ENCODE data around the gene KYNU. TPM values are rescaled to one million over a fixed set of nuclear protein-coding genes. Genes with fewer than 3 reads are reported as not detected.
"Not testable (repeated sequence)": the region's sequence is repeated elsewhere in the genome, so short reads cannot be mapped to it uniquely, and the experiment has no call there.

The KYNU gene
- total RNA-seq, 1 donor from 2014 or later = not detected

DNA sequence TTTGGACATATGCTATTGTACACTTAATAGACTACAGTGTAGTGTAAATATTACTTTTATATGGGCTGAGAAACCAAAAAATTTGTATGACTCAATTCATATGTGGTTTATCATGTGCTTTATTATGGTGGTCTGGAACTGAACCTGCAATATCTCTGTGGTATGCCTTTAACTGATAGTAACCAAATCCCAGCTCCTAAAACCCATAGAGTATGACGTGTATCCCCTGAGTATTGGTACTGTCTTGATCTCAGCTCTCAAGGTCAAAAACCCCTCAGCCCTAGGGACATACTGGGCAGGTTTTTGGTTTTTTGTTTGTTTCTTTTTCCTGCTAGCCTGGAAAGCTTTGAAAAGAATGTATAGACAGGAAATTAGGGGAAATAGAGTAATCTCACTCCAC lies 209.6 kb downstream of the KYNU start:
- H2AFZ ChIP-seq (replicated peaks) = no peak overlapping the region
- H3K9me3 Mint-ChIP-seq = no peaks in the 10 kb centered on the region
- H3K4me3 Mint-ChIP-seq = no peak overlapping the region
- H3K27ac Mint-ChIP-seq = no peak overlapping the region
- H3K27ac ChIP-seq = no peak overlapping the region
- no peaks in the 10 kb centered on the region for H4K20me1 ChIP-seq (ENCODE audit: low read depth)
- TF ChIP-seq EZH2phosphoT487 (IDR thresholded peaks at IDR 0.05) (no peak), CTCF (IDR thresholded peaks at IDR 0.05) (no peak), EZH2 (IDR thresholded peaks at IDR 0.05) (no peak)
- no peaks in the 10 kb centered on the region for H3K36me3 ChIP-seq
- H3K4me1 Mint-ChIP-seq = no peaks in the 10 kb centered on the region
- no peak overlapping the region for H3K4me3 ChIP-seq
- no peaks in the 10 kb centered on the region for H3K27me3 Mint-ChIP-seq (ENCODE audit: insufficient read depth, low read depth)
- no peaks in the 10 kb centered on the region for H3K79me2 ChIP-seq (ENCODE audit: low read depth)
- no peaks in the 10 kb centered on the region for H3F3A ChIP-seq (ENCODE audit: low read depth)
- H3K9me3 ChIP-seq (ENCODE audit: low read depth) = no peaks in the 10 kb centered on the region
- no peaks in the 10 kb centered on the region for H3K4me1 ChIP-seq
- H3K27me3 ChIP-seq = no peaks in the 10 kb centered on the region
- no peak overlapping the region for H3K9ac ChIP-seq
- no peaks in the 10 kb centered on the region for H3K36me3 Mint-ChIP-seq
- DNase-seq (ENCODE audit: low spot score) = no peak
- no peak overlapping the region for H3K4me2 ChIP-seq

- Mint-ChIP-seq H3K27ac (no peak overlapping the region), H3K36me3 (no peaks in the 10 kb centered on the region), H3K9me3 (no peaks in the 10 kb centered on the region)
Observed at GRCh38 chr2:143088388-143088787, 210.9 kb downstream of the KYNU start.

GRCh38 chr2:143089520-143089919 lies 212.1 kb downstream of the KYNU start:
- not testable (repeated sequence) for H4K20me1 ChIP-seq (ENCODE audit: low read depth); H3K79me2 ChIP-seq (ENCODE audit: low read depth); H3K9me3 ChIP-seq (ENCODE audit: low read depth); H3K9ac ChIP-seq; H3K27ac ChIP-seq; H3K27me3 ChIP-seq; H2AFZ ChIP-seq (replicated peaks); H3K36me3 ChIP-seq; DNase-seq (ENCODE audit: low spot score); H3K36me3 Mint-ChIP-seq; H3K4me3 ChIP-seq; H3K4me1 Mint-ChIP-seq; H3K27me3 Mint-ChIP-seq (ENCODE audit: insufficient read depth, low read depth); H3K4me1 ChIP-seq; H3K4me3 Mint-ChIP-seq; H3K27ac Mint-ChIP-seq; H3K9me3 Mint-ChIP-seq; H3K4me2 ChIP-seq; H3F3A ChIP-seq (ENCODE audit: low read depth)

More at GRCh38 chr2:143088388-143088787, 210.9 kb downstream of the KYNU start:
- no peak overlapping the region for H3K9ac ChIP-seq
- DNase-seq (ENCODE audit: low spot score) = no peak
- H3K36me3 ChIP-seq = no peaks in the 10 kb centered on the region
- H3K4me1 Mint-ChIP-seq = no peaks in the 10 kb centered on the region
- H3K9me3 ChIP-seq (ENCODE audit: low read depth) = no peaks in the 10 kb centered on the region
- H3K27me3 Mint-ChIP-seq (ENCODE audit: insufficient read depth, low read depth) = no peaks in the 10 kb centered on the region
- H2AFZ ChIP-seq (replicated peaks) = no peak overlapping the region
- no peak overlapping the region for H3K27ac ChIP-seq
- H3K4me1 ChIP-seq = no peaks in the 10 kb centered on the region
- no peaks in the 10 kb centered on the region for H3F3A ChIP-seq (ENCODE audit: low read depth)
- no peak overlapping the region for H3K4me3 Mint-ChIP-seq
- H3K4me3 ChIP-seq = no peak overlapping the region
- H3K4me2 ChIP-seq = no peak overlapping the region
- H4K20me1 ChIP-seq (ENCODE audit: low read depth) = no peaks in the 10 kb centered on the region
- H3K79me2 ChIP-seq (ENCODE audit: low read depth) = no peaks in the 10 kb centered on the region
- TF ChIP-seq EZH2phosphoT487 (IDR thresholded peaks at IDR 0.05) = no peak
- TF ChIP-seq CTCF (IDR thresholded peaks at IDR 0.05) = no peak
- no peak for TF ChIP-seq EZH2 (IDR thresholded peaks at IDR 0.05)
- H3K27me3 ChIP-seq = no peaks in the 10 kb centered on the region

Small RNA genes within 50 kb of the gene (small RNA-seq; reads per million reads assigned to genes)
- gene MTND4LP12 = not detected

Measured in neural progenitor cell (in vitro differentiated cells).